Suprapubic skin (tissue), 4 donors: Measurements from ENCODE around the gene SNX21. TPM values are rescaled to one million over a fixed set of nuclear protein-coding genes. Genes with fewer than 3 reads are reported as not detected.

Experiments used
- DNase-seq, 2 donors: peaks; one replicate each; pipeline ENCODE4 v3.0.0-alpha.2; 2019; ENCODE audit warnings: low spot score in 2 of 2
- H3K27ac ChIP-seq: fragments of 200-600 bp; sonication (generic); one replicate; pipeline ENCODE4 v1.5.1; 2019
- H3K27me3 ChIP-seq: fragments of 200-600 bp; sonication (generic); one replicate; pipeline ENCODE4 v1.5.1; 2019
- H3K36me3 ChIP-seq: fragments of 200-600 bp; sonication (generic); one replicate; pipeline ENCODE4 v1.5.1; 2019
- H3K4me1 ChIP-seq: fragments of 200-600 bp; sonication (generic); one replicate; pipeline ENCODE4 v1.5.1; 2019
- H3K4me3 ChIP-seq: fragments of 200-600 bp; sonication (generic); one replicate; pipeline ENCODE4 v1.5.1; 2019; ENCODE audit warnings: mild to moderate bottlenecking
- H3K9me3 ChIP-seq: fragments of 200-600 bp; sonication (generic); one replicate; pipeline ENCODE4 v1.5.1; 2019
- EP300 ChIP-seq: sonication (generic); formaldehyde crosslinking; IDR thresholded peaks from one replicate; pipeline ENCODE4 v1.6.1; 2017; ENCODE audit warnings: antibody characterized with exemption
- POLR2A ChIP-seq, 2 donors: fragments of 450-650 bp; IDR thresholded peaks; one replicate each; pipeline ENCODE4 v1.6.1; 2017; ENCODE audit warnings: antibody characterized with exemption in 2 of 2, mild to moderate bottlenecking in 2 of 2, moderate library complexity in 2 of 2
- POLR2AphosphoS5 ChIP-seq, 3 donors: sonication (generic); formaldehyde crosslinking; IDR thresholded peaks; one replicate each; pipeline ENCODE4 v1.6.1; 2017; ENCODE audit warnings: antibody characterized with exemption in 3 of 3
- WGBS: methylation state at CpG from one replicate; pipeline ENCODE4 v1.1.5; 2018; 5-methylcytosine and 5-hydroxymethylcytosine counted together
- total RNA-seq, 4 donors: library from RNA; depleted of rRNA; stranded (reverse); fragments of >200 nt; gene quantifications; one replicate each; pipeline ENCODE4 v1.1.0, GENCODE V29; 2016
- TF ChIP-seq, protein P1 (sequence below), 2 donors: fragments of 200-600 bp in 1 of 2; fragments of 450-650 bp in 1 of 2; sonication (generic) in 1 of 2; IDR thresholded peaks; one replicate each; pipeline ENCODE4 v1.5.1; 2016 to 2019; ENCODE audit warnings: antibody characterized with exemption in 2 of 2, mild to moderate bottlenecking in 1 of 2, moderate library complexity in 1 of 2

SNX21 gene
- total RNA-seq, 4 donors from 2014 or later = 106 to 161 (median 143) TPM

DNA sequence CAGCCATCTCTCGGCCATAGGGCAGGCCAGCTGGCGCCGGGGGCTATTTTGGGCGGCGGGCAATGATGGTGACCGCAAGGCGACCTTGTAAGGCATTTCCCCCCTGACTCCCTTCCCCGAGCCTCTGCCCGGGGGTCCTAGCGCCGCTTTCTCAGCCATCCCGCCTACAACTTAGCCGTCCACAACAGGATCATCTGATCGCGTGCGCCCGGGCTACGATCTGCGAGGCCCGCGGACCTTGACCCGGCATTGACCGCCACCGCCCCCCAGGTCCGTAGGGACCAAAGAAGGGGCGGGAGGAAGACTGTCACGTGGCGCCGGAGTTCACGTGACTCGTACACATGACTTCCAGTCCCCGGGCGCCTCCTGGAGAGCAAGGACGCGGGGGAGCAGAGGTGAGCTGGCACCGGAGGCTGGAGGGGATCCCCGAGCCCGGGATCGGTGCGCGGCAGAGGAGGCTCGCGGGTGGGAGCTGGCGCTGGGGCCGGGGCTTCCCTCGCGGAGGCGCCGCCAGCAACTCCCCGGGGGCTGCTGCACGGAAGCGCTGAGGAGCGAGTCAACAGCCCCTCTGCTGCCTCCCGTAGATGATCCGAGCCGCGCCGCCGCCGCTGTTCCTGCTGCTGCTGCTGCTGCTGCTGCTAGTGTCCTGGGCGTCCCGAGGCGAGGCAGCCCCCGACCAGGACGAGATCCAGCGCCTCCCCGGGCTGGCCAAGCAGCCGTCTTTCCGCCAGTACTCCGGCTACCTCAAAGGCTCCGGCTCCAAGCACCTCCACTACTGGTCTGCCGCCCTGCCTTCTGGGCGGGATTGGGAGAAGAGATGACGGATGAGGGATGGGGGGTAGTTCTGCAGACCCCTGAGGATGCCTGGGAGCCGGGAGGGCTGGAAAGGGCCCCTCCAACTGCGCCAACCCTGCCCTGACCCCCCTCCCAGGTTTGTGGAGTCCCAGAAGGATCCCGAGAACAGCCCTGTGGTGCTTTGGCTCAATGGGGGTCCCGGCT lies 57.7 kb downstream of the SNX21 start, which contains the start of the genes CTSA and NEURL2:
CTSA (plus strand) TSS at position 351 of the 999 bp plus-strand sequence; CDS start at position 585, 234 bp downstream.
NEURL2 (minus strand) TSS at position 224 of the 999 bp plus-strand sequence; CDS start at position 7, 217 bp downstream.
- Histone ChIP-seq H3K4me3 (peak within 1 kb of the TSS; percentile 66), H3K9me3 (no peaks in the 10 kb centered on the region), H3K27ac (peak within 1 kb of the TSS; percentile 76), H3K36me3 (peaks cover 49% of the 10 kb centered on the region), H3K4me1 (peaks cover 32% of the 10 kb centered on the region), H3K27me3 (no peaks in the 10 kb centered on the region)
- TF ChIP-seq POLR2AphosphoS5 (IDR thresholded peaks at IDR 0.05) (peak in 2 of 3 donors; percentile 96 to 98), POLR2A (IDR thresholded peaks at IDR 0.05) (peak in 1 of 2 donors; percentile 21), EP300 (no peak)
- TF ChIP-seq, protein P1, sequence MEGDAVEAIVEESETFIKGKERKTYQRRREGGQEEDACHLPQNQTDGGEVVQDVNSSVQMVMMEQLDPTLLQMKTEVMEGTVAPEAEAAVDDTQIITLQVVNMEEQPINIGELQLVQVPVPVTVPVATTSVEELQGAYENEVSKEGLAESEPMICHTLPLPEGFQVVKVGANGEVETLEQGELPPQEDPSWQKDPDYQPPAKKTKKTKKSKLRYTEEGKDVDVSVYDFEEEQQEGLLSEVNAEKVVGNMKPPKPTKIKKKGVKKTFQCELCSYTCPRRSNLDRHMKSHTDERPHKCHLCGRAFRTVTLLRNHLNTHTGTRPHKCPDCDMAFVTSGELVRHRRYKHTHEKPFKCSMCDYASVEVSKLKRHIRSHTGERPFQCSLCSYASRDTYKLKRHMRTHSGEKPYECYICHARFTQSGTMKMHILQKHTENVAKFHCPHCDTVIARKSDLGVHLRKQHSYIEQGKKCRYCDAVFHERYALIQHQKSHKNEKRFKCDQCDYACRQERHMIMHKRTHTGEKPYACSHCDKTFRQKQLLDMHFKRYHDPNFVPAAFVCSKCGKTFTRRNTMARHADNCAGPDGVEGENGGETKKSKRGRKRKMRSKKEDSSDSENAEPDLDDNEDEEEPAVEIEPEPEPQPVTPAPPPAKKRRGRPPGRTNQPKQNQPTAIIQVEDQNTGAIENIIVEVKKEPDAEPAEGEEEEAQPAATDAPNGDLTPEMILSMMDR (IDR thresholded peaks at IDR 0.05) = no peak
- peak; percentile 97 to 99 for DNase-seq
- 0% methylated on average over 21 of the region's 78 CpGs for WGBS

DNA sequence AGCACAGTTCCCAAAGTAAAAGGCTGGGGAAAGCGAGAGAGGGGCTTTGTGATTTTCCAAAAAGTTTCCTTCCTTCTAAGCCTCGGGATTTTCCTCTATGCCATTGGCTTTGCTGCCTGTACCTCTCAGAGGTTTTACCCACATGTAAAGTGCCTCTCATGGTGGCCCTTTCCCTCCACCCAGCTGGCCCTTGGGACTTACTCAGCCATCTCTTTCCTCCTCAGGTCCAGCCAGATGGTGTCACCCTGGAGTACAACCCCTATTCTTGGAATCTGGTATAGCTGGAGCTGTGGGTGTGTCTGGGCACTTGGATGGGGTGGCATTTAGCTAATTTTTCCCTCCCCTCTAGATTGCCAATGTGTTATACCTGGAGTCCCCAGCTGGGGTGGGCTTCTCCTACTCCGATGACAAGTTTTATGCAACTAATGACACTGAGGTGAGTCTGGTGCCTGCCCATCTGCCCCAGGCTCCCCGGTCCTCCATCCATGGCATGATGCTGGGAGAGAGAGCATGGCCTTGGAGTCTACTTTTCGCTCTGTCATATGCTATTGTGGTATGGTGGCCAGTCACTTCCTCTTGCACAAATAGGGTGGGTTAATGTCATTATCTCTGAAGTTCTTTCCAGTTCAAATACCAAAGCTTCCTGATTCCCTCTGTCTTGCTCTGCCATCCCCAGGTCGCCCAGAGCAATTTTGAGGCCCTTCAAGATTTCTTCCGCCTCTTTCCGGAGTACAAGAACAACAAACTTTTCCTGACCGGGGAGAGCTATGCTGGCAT lies 58.6 kb downstream of the SNX21 start:
- H3K4me3 ChIP-seq = peak overlapping the region; percentile 66
- peaks cover 32% of the 10 kb centered on the region for H3K4me1 ChIP-seq
- DNase-seq = no peak
- 80% methylated on average over 9 of the region's 9 CpGs for WGBS
- H3K27ac ChIP-seq = peak overlapping the region; percentile 76
- no peaks in the 10 kb centered on the region for H3K9me3 ChIP-seq
- no peaks in the 10 kb centered on the region for H3K27me3 ChIP-seq
- peaks cover 49% of the 10 kb centered on the region for H3K36me3 ChIP-seq
- no peak for TF ChIP-seq POLR2A (IDR thresholded peaks at IDR 0.05)
- TF ChIP-seq EP300 = no peak

Other genes with a start within 250 kb of the SNX21 start
- not detected for gene WFDC10A, start 204.1 kb upstream of the SNX21 start, total RNA-seq
- gene WFDC9, start 202.5 kb upstream of the SNX21 start, total RNA-seq = not detected
- gene WFDC11, start 163.6 kb upstream of the SNX21 start, total RNA-seq = not detected
- gene WFDC13, start 131.8 kb upstream of the SNX21 start, total RNA-seq = not detected
- gene WFDC10B, start 128.8 kb upstream of the SNX21 start, total RNA-seq = not detected
- not detected for gene SPINT4, start 111.5 kb upstream of the SNX21 start, total RNA-seq
- 10 to 100 TPM in 2 of 4 donors, 1 to 10 TPM in 2; 1.2 to 34.8 (median 17.6) TPM for gene WFDC3, start 41.9 kb upstream of the SNX21 start, total RNA-seq
- 10 to 100 TPM; 18.7 to 59.6 (median 30.5) TPM for gene DNTTIP1, start 41.8 kb upstream of the SNX21 start, total RNA-seq
- 10 to 100 TPM in 3 of 4 donors, 1 to 10 TPM in 1; 9.0 to 25.4 (median 20.7) TPM for gene UBE2C, start 21.2 kb upstream of the SNX21 start, total RNA-seq
- 1 to 10 TPM in 1 of 4 donors, under 1 TPM in 1, not detected in 2; 0.91 to 1.6 TPM for gene TNNC2, start 6.5 kb upstream of the SNX21 start, total RNA-seq
- gene ACOT8, start 23.6 kb downstream of the SNX21 start, total RNA-seq = 10 to 100 TPM; 34.4 to 62.0 (median 44.3) TPM
- gene ZSWIM3, start 23.8 kb downstream of the SNX21 start, total RNA-seq = 1 to 10 TPM; 2.1 to 4.6 (median 3.6) TPM
- gene ZSWIM1, start 47.4 kb downstream of the SNX21 start, total RNA-seq = 10 to 100 TPM in 3 of 4 donors, 1 to 10 TPM in 1; 9.7 to 18.4 (median 15.0) TPM
- 10 to 100 TPM in 1 of 4 donors, 1 to 10 TPM in 2, not detected in 1; 1.9 to 12.9 (median 6.4) TPM for gene SPATA25, start 53.8 kb downstream of the SNX21 start, total RNA-seq
- 10 to 100 TPM in 1 of 4 donors, 1 to 10 TPM in 3; 4.2 to 11.5 (median 5.7) TPM for gene NEURL2, start 57.4 kb downstream of the SNX21 start, total RNA-seq
- gene CTSA, start 57.5 kb downstream of the SNX21 start, total RNA-seq = 100 to 1,000 TPM in 3 of 4 donors, 10 to 100 TPM in 1; 95.5 to 133 (median 120) TPM
- gene PLTP, start 78.4 kb downstream of the SNX21 start, total RNA-seq = 100 to 1,000 TPM in 1 of 4 donors, 10 to 100 TPM in 3; 49.2 to 138 (median 70.4) TPM
- gene PCIF1, start 100.9 kb downstream of the SNX21 start, total RNA-seq = 10 to 100 TPM; 37.2 to 70.3 (median 42.4) TPM
- gene ZNF335, start 138.4 kb downstream of the SNX21 start, total RNA-seq = 10 to 100 TPM; 25.8 to 62.6 (median 35.1) TPM
- 1 to 10 TPM in 2 of 4 donors, under 1 TPM in 2; 0.30 to 1.9 (median 0.96) TPM for gene MMP9, start 175.1 kb downstream of the SNX21 start, total RNA-seq
- under 1 TPM in 1 of 4 donors, not detected in 3; 0.40 TPM for gene SLC12A5, start 195.4 kb downstream of the SNX21 start, total RNA-seq